Measurements from ENCODE around the gene B3GNT3.
A peak's percentile ranks its signal among the peaks of the same experiment; 100 is the strongest.
"Not testable (repeated sequence)": the region's sequence is repeated elsewhere in the genome, so short reads cannot be mapped to it uniquely, and the experiment has no call there.

Gene B3GNT3

GRCh38 chr19:17797424-17798201 is 2.7 kb downstream of the B3GNT3 start:
- no peak for DNase-seq

DNA sequence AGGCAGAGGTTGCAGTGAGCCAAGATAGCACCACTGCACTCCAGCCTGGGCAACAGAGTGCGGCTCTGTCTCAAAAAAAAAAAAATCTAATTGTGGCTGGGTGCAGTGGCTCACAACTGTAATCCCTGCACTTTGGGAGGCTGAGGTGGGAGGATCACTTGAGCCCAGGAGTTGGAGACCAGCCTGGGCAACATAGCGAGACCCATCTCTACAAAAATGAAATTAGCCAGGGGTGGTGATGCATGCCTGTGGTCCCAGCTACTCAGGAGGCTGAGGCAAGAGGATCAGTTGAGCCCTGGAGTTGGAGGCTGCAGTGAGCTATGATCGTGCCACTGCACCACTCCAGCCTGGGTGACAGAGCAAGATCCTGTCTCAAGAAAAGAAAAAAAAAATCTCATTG is 3.7 kb downstream of the B3GNT3 start:
- not testable (repeated sequence) for DNase-seq

GRCh38 chr19:17802137-17802858 is 7.4 kb downstream of the B3GNT3 start:
- no peak for DNase-seq

- no peak for DNase-seq
Measured at GRCh38 chr19:17803264-17803896, 8.4 kb downstream of the B3GNT3 start.

DNA sequence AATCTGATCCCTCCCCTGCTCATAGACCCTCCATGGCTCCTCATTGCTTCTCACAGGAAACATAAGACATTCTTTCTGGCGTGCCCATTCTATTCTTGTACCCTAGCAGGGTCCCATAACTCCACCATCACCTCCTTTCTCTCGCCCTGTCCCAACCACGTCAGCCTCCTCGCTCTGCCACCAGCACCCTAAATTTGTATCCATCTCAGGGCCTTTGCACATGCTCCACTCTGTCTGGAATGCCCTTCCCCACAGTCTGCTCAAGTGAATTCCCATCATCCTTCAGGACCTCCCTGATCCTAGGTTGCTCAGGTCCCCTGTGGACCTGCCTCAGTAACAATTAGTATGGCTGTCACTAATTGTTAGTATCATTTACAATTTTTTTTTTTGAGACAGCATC is 10.5 kb downstream of the B3GNT3 start:
- DNase-seq, result no peak

DNA sequence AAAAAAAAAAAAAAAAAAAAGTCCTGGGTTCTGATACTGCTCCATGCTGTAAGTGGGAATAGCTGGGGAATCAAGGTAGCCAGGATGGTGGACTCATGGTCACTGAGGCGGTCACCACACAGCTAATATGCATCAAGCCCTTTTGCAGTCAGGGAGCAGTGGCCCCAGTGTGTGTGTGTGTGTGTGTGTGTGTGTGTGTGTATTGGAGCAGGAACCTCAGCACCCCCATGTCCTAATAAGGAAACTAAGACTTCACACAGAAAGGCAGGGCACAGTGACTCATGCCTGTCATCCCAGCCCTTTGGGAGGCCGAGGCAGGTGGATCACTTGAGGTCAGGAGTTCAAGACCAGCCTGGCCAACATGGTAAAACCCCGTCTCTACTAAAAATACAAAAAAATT is 12.0 kb downstream of the B3GNT3 start:
- no peak for DNase-seq

GRCh38 chr19:17807731-17808316 is 12.9 kb downstream of the B3GNT3 start:
- DNase-seq, result no peak

DNA sequence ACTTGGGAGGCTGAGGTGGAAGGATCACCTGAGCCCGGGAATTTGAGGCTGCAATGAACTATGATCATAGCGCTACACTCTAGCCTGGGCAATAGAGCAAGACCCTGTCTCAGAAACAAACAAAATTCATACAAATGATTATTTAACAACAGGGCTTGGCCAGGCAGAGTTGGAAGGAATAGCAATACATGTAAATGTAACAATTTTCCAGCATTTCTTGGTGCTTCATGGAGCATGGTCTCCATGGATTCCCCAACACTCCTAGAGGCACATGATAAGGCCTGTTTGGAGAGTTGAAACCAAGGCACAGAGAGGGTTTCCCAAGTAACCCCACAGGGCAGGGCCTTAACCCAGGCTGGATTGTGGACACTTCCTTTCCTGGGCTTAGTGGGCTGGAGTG is 16.2 kb downstream of the B3GNT3 start:
- DNase-seq, result no peak

DNA sequence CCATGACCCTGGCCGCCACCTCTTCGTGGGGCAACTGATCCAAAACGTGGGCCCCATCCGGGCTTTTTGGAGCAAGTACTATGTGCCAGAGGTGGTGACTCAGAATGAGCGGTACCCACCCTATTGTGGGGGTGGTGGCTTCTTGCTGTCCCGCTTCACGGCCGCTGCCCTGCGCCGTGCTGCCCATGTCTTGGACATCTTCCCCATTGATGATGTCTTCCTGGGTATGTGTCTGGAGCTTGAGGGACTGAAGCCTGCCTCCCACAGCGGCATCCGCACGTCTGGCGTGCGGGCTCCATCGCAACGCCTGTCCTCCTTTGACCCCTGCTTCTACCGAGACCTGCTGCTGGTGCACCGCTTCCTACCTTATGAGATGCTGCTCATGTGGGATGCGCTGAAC is 16.7 kb downstream of the B3GNT3 start:
- no peak for DNase-seq

DNA sequence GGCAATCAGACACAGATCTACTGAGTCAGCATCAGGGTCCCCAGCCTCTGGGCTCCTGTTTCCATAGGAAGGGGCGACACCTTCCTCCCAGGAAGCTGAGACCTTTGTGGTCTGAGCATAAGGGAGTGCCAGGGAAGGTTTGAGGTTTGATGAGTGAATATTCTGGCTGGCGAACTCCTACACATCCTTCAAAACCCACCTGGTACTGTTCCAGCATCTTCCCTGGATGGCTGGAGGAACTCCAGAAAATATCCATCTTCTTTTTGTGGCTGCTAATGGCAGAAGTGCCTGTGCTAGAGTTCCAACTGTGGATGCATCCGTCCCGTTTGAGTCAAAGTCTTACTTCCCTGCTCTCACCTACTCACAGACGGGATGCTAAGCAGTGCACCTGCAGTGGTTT is 17.2 kb downstream of the B3GNT3 start:
- DNase-seq, result no peak

DNA sequence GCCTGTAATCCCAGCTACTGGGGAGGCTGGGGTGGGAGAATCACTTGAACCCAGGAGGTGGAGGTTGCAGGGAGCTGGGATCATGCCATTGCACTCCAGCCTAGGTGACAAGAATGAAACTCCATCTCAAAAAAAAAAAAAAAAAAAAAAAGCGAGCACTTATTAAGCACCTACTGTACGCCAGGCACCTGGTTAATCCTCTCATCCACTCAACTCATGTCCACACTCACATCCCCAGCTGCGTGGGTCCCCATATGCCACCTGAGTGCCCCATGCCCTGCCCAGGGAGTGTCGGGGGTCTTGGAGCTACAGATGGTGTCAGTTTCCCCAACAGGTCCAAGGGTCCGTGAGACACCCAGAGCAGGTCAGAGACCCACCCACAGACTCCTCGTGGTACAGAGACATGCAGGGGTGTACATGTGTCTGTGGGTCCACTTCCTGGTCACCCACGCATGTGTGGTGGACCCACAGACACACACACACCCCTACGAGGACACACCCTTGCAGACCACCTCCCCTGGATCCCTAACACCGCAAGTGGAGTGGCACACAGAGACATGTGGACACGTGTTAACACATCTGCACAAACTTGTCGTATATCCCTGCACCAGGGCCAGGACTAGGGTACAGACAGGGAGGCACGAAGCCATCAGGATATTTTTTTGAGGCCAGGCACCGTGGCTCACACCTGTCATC is 22.9 kb downstream of the B3GNT3 start:
- DNase-seq, result no peak

- DNase-seq, result no peak
Measured at GRCh38 chr19:17821190-17821589, 26.3 kb downstream of the B3GNT3 start, which contains the start of gene INSL3. INSL3 (minus strand) TSS chr19:17821519; CDS start chr19:17821506, 13 bp downstream.

DNA sequence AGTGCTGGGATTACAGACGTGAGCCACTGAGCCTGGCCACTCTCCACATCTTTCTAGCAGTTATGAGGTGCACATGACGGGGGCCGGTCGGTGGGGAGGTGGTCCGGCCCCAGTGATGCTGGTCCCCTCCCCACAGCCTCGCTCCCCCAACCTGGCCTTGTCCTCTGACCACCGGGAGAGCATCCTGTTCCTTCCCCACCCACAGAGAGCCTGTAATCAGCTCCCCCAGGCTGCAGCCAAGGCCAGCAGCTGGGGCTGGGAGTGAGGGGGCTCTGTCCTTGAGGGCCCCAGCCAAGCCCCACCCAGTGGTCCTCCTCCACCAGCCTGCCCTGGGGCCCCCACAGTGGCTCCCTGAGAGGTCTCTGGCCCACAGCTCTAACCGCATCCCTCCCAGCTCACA is 29.4 kb downstream of the B3GNT3 start:
- no peak for DNase-seq

- DNase-seq, result no peak
Measured at GRCh38 chr19:17826508-17827056, 31.6 kb downstream of the B3GNT3 start.

DNA sequence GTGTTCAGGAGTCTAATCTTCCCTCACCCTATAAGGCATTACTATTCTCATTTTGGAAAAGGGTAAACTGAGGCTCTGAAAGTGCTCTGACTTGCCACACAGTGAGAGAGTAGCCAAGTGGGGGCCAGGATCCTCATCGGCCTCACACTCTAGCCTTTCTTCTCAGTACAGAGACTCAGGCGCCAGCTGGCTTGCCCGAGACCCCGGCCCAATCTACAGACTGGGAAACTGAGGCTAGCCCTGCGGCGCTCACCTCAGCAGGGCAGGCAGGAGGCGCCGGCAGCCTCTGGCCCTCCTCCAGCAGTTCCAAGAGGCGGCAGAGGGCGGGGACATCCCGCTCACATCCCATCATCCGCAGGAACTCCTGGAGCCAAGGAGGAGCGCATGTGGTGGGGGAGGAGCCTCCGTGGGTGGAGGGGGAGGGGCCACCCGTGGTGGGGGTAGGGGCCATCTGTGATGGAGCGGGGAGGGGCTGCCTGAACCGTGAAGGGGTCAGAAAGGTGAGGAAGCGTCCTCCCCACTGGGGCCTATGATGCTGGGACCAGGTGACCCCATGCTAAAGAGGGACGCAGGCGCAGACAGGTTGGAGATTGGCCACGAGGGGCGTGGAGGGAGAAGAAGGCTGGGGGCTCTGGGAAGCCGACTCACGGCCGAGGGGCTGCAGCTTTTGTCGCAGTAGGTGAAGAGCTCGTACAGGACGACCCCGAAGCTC is 35.1 kb downstream of the B3GNT3 start:
- peak; percentile 37 for DNase-seq

DNA sequence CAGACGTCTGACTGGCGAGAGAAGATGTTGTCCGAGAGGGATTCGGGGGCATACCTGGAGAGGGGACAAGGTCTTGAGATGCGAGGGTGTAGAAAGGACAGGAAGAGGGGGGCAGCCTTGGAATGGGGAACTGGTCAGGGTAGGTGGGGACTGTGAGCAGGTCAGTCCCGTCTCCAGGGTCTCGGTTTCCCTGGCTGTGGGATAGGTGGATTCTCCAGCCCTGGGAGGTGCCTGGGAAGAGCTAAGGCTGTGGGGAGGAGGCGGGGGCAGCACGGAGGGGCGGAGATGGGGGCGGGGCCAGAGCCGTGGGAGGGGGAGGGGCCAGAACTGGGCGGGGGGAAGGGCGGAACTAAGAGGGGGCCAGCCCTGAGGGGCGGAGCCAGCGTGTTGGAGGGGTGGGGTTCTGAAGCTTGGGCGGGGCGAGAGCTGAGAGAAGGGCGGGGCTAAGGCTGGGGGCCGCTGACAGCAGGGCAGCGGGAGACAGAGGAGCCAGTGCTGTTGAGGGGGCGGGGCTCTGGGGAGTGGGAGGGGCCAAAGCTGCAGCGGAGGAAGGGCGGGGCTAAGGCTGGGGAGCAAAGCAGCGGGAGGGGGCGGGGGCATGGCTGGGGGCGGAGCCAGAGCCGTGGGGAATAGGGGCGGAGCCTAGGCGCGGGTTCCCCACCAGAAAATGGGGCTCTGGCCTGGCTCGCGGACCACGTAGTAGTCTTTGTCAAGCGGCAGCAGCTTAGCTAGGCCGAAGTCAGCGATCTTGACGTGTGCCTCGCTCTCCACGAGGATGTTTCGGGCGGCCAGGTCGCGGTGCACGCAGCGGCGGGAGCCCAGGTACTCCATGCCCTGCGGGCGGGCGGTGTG is 35.9 kb downstream of the B3GNT3 start:
- DNase-seq, result peak; percentile 73

DNA sequence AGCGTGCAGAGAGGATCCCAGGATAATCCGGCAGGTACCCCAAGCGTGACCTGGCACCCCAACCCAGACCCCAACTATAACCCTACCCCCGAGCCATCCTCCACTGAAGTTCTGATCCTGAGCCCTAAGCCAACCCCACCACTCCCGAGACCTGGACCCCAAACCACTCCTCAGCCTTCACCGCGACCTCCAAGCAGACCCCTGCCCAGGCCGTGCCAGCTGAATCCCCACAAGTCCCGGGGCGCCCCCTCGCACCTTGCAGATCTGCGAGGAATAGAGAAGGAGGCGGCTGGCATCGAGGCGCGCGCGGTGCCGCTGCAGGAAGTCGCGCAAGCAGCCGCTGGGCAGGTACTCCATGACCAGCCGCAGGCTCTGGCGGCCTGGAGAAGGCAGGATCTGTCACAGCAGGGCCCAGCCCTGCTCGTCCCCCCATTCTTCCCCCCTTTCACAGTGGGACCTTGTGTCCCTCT is 36.5 kb downstream of the B3GNT3 start:
- no peak for DNase-seq

- DNase-seq, result no peak
Measured at GRCh38 chr19:17832443-17833208, 37.7 kb downstream of the B3GNT3 start.

GRCh38 chr19:17834350-17835181 is 39.6 kb downstream of the B3GNT3 start:
- no peak for DNase-seq

Measured in NCI-H1694 (cell line).